KMS-11 (cell line): ENCODE results near the gene DLD.

ENCODE experiments used
- H2AFZ ChIP-seq: fragments of 200-600 bp; sonication (generic); 2 replicates; pipeline ENCODE4 v1.6.1; 2016; ENCODE audit warnings: antibody characterized with exemption, mixed run types, low read depth
- H3K27ac ChIP-seq: fragments of 200-600 bp; sonication (generic); 2 replicates; pipeline ENCODE4 v1.6.1; 2016; ENCODE audit warnings: mild to moderate bottlenecking, mixed run types
- H3K27me3 ChIP-seq: fragments of 200-600 bp; sonication (generic); 2 replicates; pipeline ENCODE4 v1.6.1; 2017; ENCODE audit warnings: mild to moderate bottlenecking, low read depth, mixed run types, moderate library complexity; ENCODE audit not compliant: insufficient read depth
- H3K36me3 ChIP-seq: fragments of 200-600 bp; sonication (generic); 2 replicates; pipeline ENCODE4 v1.6.1; 2017; ENCODE audit warnings: mild to moderate bottlenecking, mixed run types; ENCODE audit not compliant: insufficient read depth
- H3K4me1 ChIP-seq: fragments of 200-600 bp; sonication (generic); 2 replicates; pipeline ENCODE4 v1.6.1; 2016; ENCODE audit warnings: mild to moderate bottlenecking, low read depth, mixed run types; ENCODE audit not compliant: poor library complexity, severe bottlenecking
- H3K4me2 ChIP-seq: fragments of 200-600 bp; sonication (generic); 2 replicates; pipeline ENCODE4 v1.7.0; 2016; ENCODE audit warnings: mild to moderate bottlenecking, mixed run types
- H3K4me3 ChIP-seq: fragments of 200-600 bp; sonication (generic); IDR thresholded peaks from 2 replicates; pipeline ENCODE4 v1.6.1; 2017; ENCODE audit warnings: low read depth, low read length, mixed read lengths; ENCODE audit not compliant: insufficient read depth
- H3K79me2 ChIP-seq: fragments of 200-600 bp; sonication (generic); 2 replicates; pipeline ENCODE4 v1.6.1; 2016; ENCODE audit warnings: low read depth, mixed run types; ENCODE audit not compliant: insufficient read depth
- H3K9ac ChIP-seq: fragments of 200-600 bp; sonication (generic); 2 replicates; pipeline ENCODE4 v1.6.1; 2016; ENCODE audit warnings: mild to moderate bottlenecking, mixed run types
- H4K20me1 ChIP-seq: fragments of 200-600 bp; sonication (generic); 2 replicates; pipeline ENCODE4 v1.6.1; 2016; ENCODE audit warnings: mild to moderate bottlenecking, mixed run types; ENCODE audit not compliant: insufficient read depth
- TF ChIP-seq, protein P1 (sequence below): fragments of 200-600 bp; sonication (generic); conservative IDR thresholded peaks from 2 replicates; pipeline ENCODE4 v1.6.1; 2017; ENCODE audit warnings: low read depth, mild to moderate bottlenecking, antibody characterized with exemption, low read length, moderate library complexity, mixed read lengths

The DLD gene

DNA sequence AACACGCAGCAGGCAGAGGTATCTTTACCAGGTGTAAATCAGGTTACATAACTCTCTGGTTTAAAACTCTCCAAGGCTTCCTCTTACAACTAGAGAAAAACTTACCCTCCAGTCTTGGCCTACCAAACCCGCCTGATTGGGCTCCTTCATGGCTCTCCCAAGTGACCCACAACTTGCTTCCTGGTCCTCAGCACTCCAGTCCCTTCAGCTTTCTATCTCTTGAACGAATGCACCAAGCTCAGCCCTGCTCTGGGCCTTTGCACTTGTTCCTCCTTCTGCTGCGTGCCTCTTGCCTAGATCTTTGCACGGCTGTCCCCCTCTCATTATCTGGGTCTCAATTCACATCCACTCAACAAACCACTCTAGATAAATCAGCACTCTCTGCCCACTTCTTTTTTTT, 32.7 kb upstream of the DLD start:
- no peaks in the 10 kb centered on the region for H3K79me2 ChIP-seq
- H3K27me3 ChIP-seq, result no peaks in the 10 kb centered on the region
- H3K9ac ChIP-seq, result no peak overlapping the region
- no peak overlapping the region for H2AFZ ChIP-seq
- H3K4me1 ChIP-seq, result peaks cover 14% of the 10 kb centered on the region
- no peaks in the 10 kb centered on the region for H4K20me1 ChIP-seq
- H3K4me3 ChIP-seq, result no peak overlapping the region
- no peaks in the 10 kb centered on the region for H3K36me3 ChIP-seq
- no peak overlapping the region for H3K4me2 ChIP-seq
- TF ChIP-seq, protein P1, sequence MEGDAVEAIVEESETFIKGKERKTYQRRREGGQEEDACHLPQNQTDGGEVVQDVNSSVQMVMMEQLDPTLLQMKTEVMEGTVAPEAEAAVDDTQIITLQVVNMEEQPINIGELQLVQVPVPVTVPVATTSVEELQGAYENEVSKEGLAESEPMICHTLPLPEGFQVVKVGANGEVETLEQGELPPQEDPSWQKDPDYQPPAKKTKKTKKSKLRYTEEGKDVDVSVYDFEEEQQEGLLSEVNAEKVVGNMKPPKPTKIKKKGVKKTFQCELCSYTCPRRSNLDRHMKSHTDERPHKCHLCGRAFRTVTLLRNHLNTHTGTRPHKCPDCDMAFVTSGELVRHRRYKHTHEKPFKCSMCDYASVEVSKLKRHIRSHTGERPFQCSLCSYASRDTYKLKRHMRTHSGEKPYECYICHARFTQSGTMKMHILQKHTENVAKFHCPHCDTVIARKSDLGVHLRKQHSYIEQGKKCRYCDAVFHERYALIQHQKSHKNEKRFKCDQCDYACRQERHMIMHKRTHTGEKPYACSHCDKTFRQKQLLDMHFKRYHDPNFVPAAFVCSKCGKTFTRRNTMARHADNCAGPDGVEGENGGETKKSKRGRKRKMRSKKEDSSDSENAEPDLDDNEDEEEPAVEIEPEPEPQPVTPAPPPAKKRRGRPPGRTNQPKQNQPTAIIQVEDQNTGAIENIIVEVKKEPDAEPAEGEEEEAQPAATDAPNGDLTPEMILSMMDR, result no peak
- no peak overlapping the region for H3K27ac ChIP-seq

DNA sequence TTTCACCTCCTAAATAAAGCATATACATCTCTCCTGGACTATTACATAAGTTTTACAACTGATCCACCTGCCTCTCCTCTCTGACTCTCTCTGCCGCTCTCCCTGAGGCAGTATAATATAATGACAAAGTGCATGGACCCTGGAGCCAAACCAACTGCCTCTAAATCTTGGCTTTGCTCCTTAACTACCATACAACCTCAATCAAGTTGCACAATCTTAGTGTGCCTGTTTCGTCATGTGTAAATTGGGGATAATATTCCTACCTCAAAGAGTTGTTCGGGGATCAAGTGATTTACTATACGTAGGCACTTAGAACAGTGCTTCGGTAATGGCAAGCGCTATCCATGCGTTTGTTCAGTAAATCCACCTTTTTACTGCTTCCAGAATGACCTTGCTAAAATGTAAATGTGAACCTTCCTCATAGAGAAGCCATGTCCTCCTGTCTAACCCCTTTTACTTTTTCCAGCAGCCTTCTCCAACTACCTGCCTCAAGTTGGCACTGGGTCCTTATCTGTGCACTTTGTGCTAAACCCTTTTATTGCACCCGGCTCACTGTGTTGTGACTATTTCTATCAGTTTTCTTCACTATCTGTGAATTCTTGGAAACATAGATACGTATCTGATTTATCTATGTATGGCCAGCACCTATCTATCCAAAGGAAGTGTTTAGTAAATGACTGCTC, 30.6 kb upstream of the DLD start:
- Histone ChIP-seq H3K4me3 (no peak overlapping the region), H3K4me2 (no peak overlapping the region), H3K4me1 (peaks cover 14% of the 10 kb centered on the region), H3K27me3 (no peaks in the 10 kb centered on the region), H3K36me3 (no peaks in the 10 kb centered on the region), H3K27ac (no peak overlapping the region), H3K79me2 (no peaks in the 10 kb centered on the region), H3K9ac (no peak overlapping the region), H2AFZ (no peak overlapping the region), H4K20me1 (no peaks in the 10 kb centered on the region)
- TF ChIP-seq, protein P1, result no peak

GRCh38 chr7:107860981-107861652, 29.9 kb upstream of the DLD start:
- TF ChIP-seq, protein P1, result no peak
- H3K9ac ChIP-seq, result no peak overlapping the region
- H3K4me3 ChIP-seq, result no peak overlapping the region
- H3K36me3 ChIP-seq, result no peaks in the 10 kb centered on the region
- H3K27me3 ChIP-seq, result no peaks in the 10 kb centered on the region
- peaks cover 14% of the 10 kb centered on the region for H3K4me1 ChIP-seq
- H3K79me2 ChIP-seq, result no peaks in the 10 kb centered on the region
- H3K4me2 ChIP-seq, result no peak overlapping the region
- no peak overlapping the region for H2AFZ ChIP-seq
- no peak overlapping the region for H3K27ac ChIP-seq
- no peaks in the 10 kb centered on the region for H4K20me1 ChIP-seq

GRCh38 chr7:107865956-107866775, 24.8 kb upstream of the DLD start:
- no peak overlapping the region for H3K9ac ChIP-seq
- H3K36me3 ChIP-seq, result no peaks in the 10 kb centered on the region
- H2AFZ ChIP-seq, result no peak overlapping the region
- no peaks in the 10 kb centered on the region for H4K20me1 ChIP-seq
- no peaks in the 10 kb centered on the region for H3K27me3 ChIP-seq
- TF ChIP-seq, protein P1, result no peak
- H3K4me3 ChIP-seq, result no peak overlapping the region
- no peak overlapping the region for H3K27ac ChIP-seq
- H3K79me2 ChIP-seq, result no peaks in the 10 kb centered on the region
- H3K4me1 ChIP-seq, result no peaks in the 10 kb centered on the region
- no peak overlapping the region for H3K4me2 ChIP-seq
